NT2/D1 (cell line): Measurements from ENCODE around the gene BCL10.

Experiments
- DNase-seq: peaks from one replicate; pipeline ENCODE4 v3.0.0-alpha.2; 2011; ENCODE audit warnings: low read depth, low spot score
- H3K27me3 ChIP-seq: 2 replicates; pipeline ENCODE4 v1.6.0; 2011; ENCODE audit warnings: mild to moderate bottlenecking; ENCODE audit not compliant: insufficient read length, insufficient read depth
- H3K36me3 ChIP-seq: 2 replicates; pipeline ENCODE4 v1.6.1; 2011; ENCODE audit warnings: mild to moderate bottlenecking, low read length, mixed read lengths; ENCODE audit not compliant: insufficient read depth, insufficient read length
- H3K4me1 ChIP-seq: 2 replicates; pipeline ENCODE4 v1.5.1; 2011; ENCODE audit not compliant: insufficient read depth, insufficient read length
- H3K4me3 ChIP-seq: 2 replicates; pipeline ENCODE4 v1.5.1; 2011; ENCODE audit warnings: low read depth; ENCODE audit not compliant: insufficient read length
- H3K9ac ChIP-seq: 2 replicates; pipeline ENCODE4 v1.6.0; 2011; ENCODE audit warnings: low read depth; ENCODE audit not compliant: insufficient read length
- H3K9me3 ChIP-seq: 2 replicates; pipeline ENCODE4 v1.5.1; 2011; ENCODE audit warnings: mild to moderate bottlenecking, low read length; ENCODE audit not compliant: insufficient read depth
- SUZ12 ChIP-seq: IDR thresholded peaks from 2 replicates; pipeline ENCODE4 v1.6.1; 2011; ENCODE audit not compliant: insufficient read length, insufficient read depth; ENCODE audit errors: extremely low read depth
- YY1 ChIP-seq: IDR thresholded peaks from 2 replicates; pipeline ENCODE4 v1.6.1; 2011; ENCODE audit not compliant: insufficient read length, insufficient read depth
- ZNF274 ChIP-seq: IDR thresholded peaks from 2 replicates; pipeline ENCODE4 v1.6.1; 2011; ENCODE audit warnings: mild to moderate bottlenecking, low read depth, low read length

The BCL10 gene

GRCh38 chr1:85244271-85245061 is 32.0 kb downstream of the BCL10 start:
- Histone ChIP-seq H3K36me3 (no peaks in the 10 kb centered on the region), H3K4me1 (no peaks in the 10 kb centered on the region), H3K4me3 (no peak overlapping the region), H3K9me3 (peaks cover 11% of the 10 kb centered on the region; the same call in 1 of the 2 replicates), H3K27me3 (no peaks in the 10 kb centered on the region), H3K9ac (no peak overlapping the region)
- DNase-seq = no peak
- no peak for TF ChIP-seq SUZ12
- TF ChIP-seq YY1 = no peak
- no peak for TF ChIP-seq ZNF274

GRCh38 chr1:85243372-85243771 is 33.1 kb downstream of the BCL10 start:
- H3K27me3 ChIP-seq = no peaks in the 10 kb centered on the region
- no peaks in the 10 kb centered on the region for H3K36me3 ChIP-seq
- H3K4me3 ChIP-seq = no peak overlapping the region
- DNase-seq = no peak
- no peak overlapping the region for H3K9ac ChIP-seq
- H3K9me3 ChIP-seq = 0 out of 2 replicates have a peak, but pooled peaks cover under 1% of the 10 kb centered on the region
- H3K4me1 ChIP-seq = no peaks in the 10 kb centered on the region
- TF ChIP-seq ZNF274 (no peak), SUZ12 (no peak), YY1 (no peak)

GRCh38 chr1:85240643-85241042 is 35.8 kb downstream of the BCL10 start:
- Histone ChIP-seq H3K4me1 (no peaks in the 10 kb centered on the region), H3K9me3 (no peaks in the 10 kb centered on the region), H3K4me3 (no peak overlapping the region), H3K9ac (no peak overlapping the region), H3K27me3 (no peaks in the 10 kb centered on the region), H3K36me3 (no peaks in the 10 kb centered on the region)
- DNase-seq = no peak
- TF ChIP-seq ZNF274 (no peak), SUZ12 (no peak), YY1 (no peak)

- H3K9me3 ChIP-seq = no peaks in the 10 kb centered on the region
- H3K27me3 ChIP-seq = no peaks in the 10 kb centered on the region
- H3K36me3 ChIP-seq = no peaks in the 10 kb centered on the region
- TF ChIP-seq SUZ12 (no peak), YY1 (no peak), ZNF274 (no peak)
- no peak for DNase-seq
- H3K4me3 ChIP-seq = no peak overlapping the region
- no peak overlapping the region for H3K9ac ChIP-seq
- H3K4me1 ChIP-seq = no peaks in the 10 kb centered on the region
These were observed 36.2 kb downstream of the BCL10 start for GRCh38 chr1:85240174-85240601.

GRCh38 chr1:85237613-85238012 is 38.8 kb downstream of the BCL10 start:
- Histone ChIP-seq H3K4me1 (no peaks in the 10 kb centered on the region), H3K4me3 (no peak overlapping the region), H3K9me3 (no peaks in the 10 kb centered on the region), H3K36me3 (no peaks in the 10 kb centered on the region), H3K27me3 (no peaks in the 10 kb centered on the region), H3K9ac (no peak overlapping the region)
- TF ChIP-seq YY1 (no peak), SUZ12 (no peak), ZNF274 (no peak)
- no peak for DNase-seq

GRCh38 chr1:85230305-85230977 is 46.0 kb downstream of the BCL10 start:
- Histone ChIP-seq H3K36me3 (no peaks in the 10 kb centered on the region), H3K4me3 (no peak overlapping the region), H3K9ac (no peak overlapping the region), H3K4me1 (no peaks in the 10 kb centered on the region), H3K27me3 (no peaks in the 10 kb centered on the region), H3K9me3 (no peaks in the 10 kb centered on the region)
- TF ChIP-seq YY1 = no peak
- TF ChIP-seq ZNF274 = no peak
- no peak for TF ChIP-seq SUZ12
- DNase-seq = no peak

- Histone ChIP-seq H3K27me3 (no peaks in the 10 kb centered on the region), H3K4me3 (no peak overlapping the region), H3K9me3 (no peaks in the 10 kb centered on the region), H3K4me1 (no peaks in the 10 kb centered on the region), H3K36me3 (no peaks in the 10 kb centered on the region), H3K9ac (no peak overlapping the region)
- no peak for DNase-seq
- TF ChIP-seq ZNF274 (no peak), SUZ12 (no peak), YY1 (no peak)
These were observed 46.8 kb downstream of the BCL10 start for GRCh38 chr1:85229574-85230097.
